ENCODE data around the gene LIPC. TPM values are rescaled to one million over a fixed set of nuclear protein-coding genes. Genes with fewer than 3 reads are reported as not detected.

LIPC gene
- total RNA-seq, 2 donors from 2014 or later = 0.69 to 1.5 TPM

- H3K9me3 Mint-ChIP-seq = no peaks in the 10 kb centered on the region
- DNase-seq (ENCODE audit: low spot score) = no peak
- peak overlapping the region; percentile 14 to 81 for H3K27ac Mint-ChIP-seq
- H3K4me1 Mint-ChIP-seq (ENCODE audit: low read depth in 2 of 2) = peaks cover 60 to 61% of the 10 kb centered on the region in 2 donors
- H3K4me3 Mint-ChIP-seq = peak overlapping the region; percentile 32
- no peaks in the 10 kb centered on the region for H3K27me3 Mint-ChIP-seq
- ATAC-seq = no peak
- H3K36me3 Mint-ChIP-seq = no peaks in the 10 kb centered on the region
Measured at GRCh38 chr15:58459560-58459959, 27.8 kb downstream of the LIPC start.

GRCh38 chr15:58460116-58460790, 28.5 kb downstream of the LIPC start:
- Mint-ChIP-seq H3K9me3 (no peaks in the 10 kb centered on the region), H3K27ac (peak overlapping the region in 1 of 2 donors; percentile 78), H3K27me3 (no peaks in the 10 kb centered on the region), H3K4me1 (ENCODE audit: low read depth in 2 of 2) (peaks cover 55 to 56% of the 10 kb centered on the region in 2 donors), H3K4me3 (peak overlapping the region; percentile 26), H3K36me3 (no peaks in the 10 kb centered on the region)
- ATAC-seq (no peak), DNase-seq (ENCODE audit: low spot score) (no peak)

- Mint-ChIP-seq H3K36me3 (no peaks in the 10 kb centered on the region), H3K4me3 (peak overlapping the region; percentile 26), H3K4me1 (ENCODE audit: low read depth in 2 of 2) (peaks cover 56 to 61% of the 10 kb centered on the region in 2 donors), H3K9me3 (no peaks in the 10 kb centered on the region), H3K27me3 (no peaks in the 10 kb centered on the region), H3K27ac (peak overlapping the region in 1 of 2 donors; percentile 78)
- ATAC-seq (no peak), DNase-seq (ENCODE audit: low spot score) (no peak)
Measured at GRCh38 chr15:58460872-58461271, 29.1 kb downstream of the LIPC start.

GRCh38 chr15:58462547-58462946, 30.8 kb downstream of the LIPC start:
- H3K4me1 Mint-ChIP-seq (ENCODE audit: low read depth in 2 of 2) = peaks cover 51 to 59% of the 10 kb centered on the region in 2 donors
- DNase-seq (ENCODE audit: low spot score) = no peak
- H3K27me3 Mint-ChIP-seq = no peaks in the 10 kb centered on the region
- no peaks in the 10 kb centered on the region for H3K36me3 Mint-ChIP-seq
- ATAC-seq = no peak
- peak overlapping the region in 1 of 2 donors; percentile 26 for H3K27ac Mint-ChIP-seq
- H3K9me3 Mint-ChIP-seq = no peaks in the 10 kb centered on the region
- no peak overlapping the region for H3K4me3 Mint-ChIP-seq

- no peaks in the 10 kb centered on the region for H3K36me3 Mint-ChIP-seq
- H3K4me3 Mint-ChIP-seq = no peak overlapping the region
- no peaks in the 10 kb centered on the region for H3K9me3 Mint-ChIP-seq
- H3K27ac Mint-ChIP-seq = peak overlapping the region; percentile 3 to 14
- DNase-seq (ENCODE audit: low spot score) (no peak), ATAC-seq (no peak)
- peaks cover 45 to 57% of the 10 kb centered on the region in 2 donors for H3K4me1 Mint-ChIP-seq (ENCODE audit: low read depth in 2 of 2)
- no peaks in the 10 kb centered on the region for H3K27me3 Mint-ChIP-seq
Measured at GRCh38 chr15:58462973-58463663, 31.3 kb downstream of the LIPC start.

- no peak for ATAC-seq
- Mint-ChIP-seq H3K27me3 (no peaks in the 10 kb centered on the region), H3K36me3 (no peaks in the 10 kb centered on the region), H3K9me3 (no peaks in the 10 kb centered on the region), H3K4me3 (no peak overlapping the region), H3K4me1 (ENCODE audit: low read depth in 2 of 2) (peaks cover 36 to 50% of the 10 kb centered on the region in 2 donors), H3K27ac (peak overlapping the region; percentile 3 to 35)
- DNase-seq (ENCODE audit: low spot score) = no peak
Measured at GRCh38 chr15:58463815-58464650, 32.2 kb downstream of the LIPC start.

GRCh38 chr15:58465070-58465469, 33.3 kb downstream of the LIPC start:
- Mint-ChIP-seq H3K27me3 (no peaks in the 10 kb centered on the region), H3K36me3 (no peaks in the 10 kb centered on the region), H3K9me3 (no peaks in the 10 kb centered on the region), H3K4me1 (ENCODE audit: low read depth in 2 of 2) (peaks cover 30 to 53% of the 10 kb centered on the region in 2 donors), H3K27ac (peak overlapping the region; percentile 36 to 38), H3K4me3 (no peak overlapping the region)
- DNase-seq (ENCODE audit: low spot score) (no peak), ATAC-seq (no peak)

GRCh38 chr15:58465866-58466517, 34.2 kb downstream of the LIPC start:
- no peak for DNase-seq (ENCODE audit: low spot score)
- ATAC-seq = no peak
- H3K4me3 Mint-ChIP-seq = no peak overlapping the region
- H3K27ac Mint-ChIP-seq = no peak overlapping the region
- no peaks in the 10 kb centered on the region for H3K36me3 Mint-ChIP-seq
- peaks cover 21 to 47% of the 10 kb centered on the region in 2 donors for H3K4me1 Mint-ChIP-seq (ENCODE audit: low read depth in 2 of 2)
- no peaks in the 10 kb centered on the region for H3K27me3 Mint-ChIP-seq
- no peaks in the 10 kb centered on the region for H3K9me3 Mint-ChIP-seq

- H3K27ac Mint-ChIP-seq = no peak overlapping the region
- no peaks in the 10 kb centered on the region for H3K27me3 Mint-ChIP-seq
- ATAC-seq (no peak), DNase-seq (ENCODE audit: low spot score) (no peak)
- no peaks in the 10 kb centered on the region for H3K36me3 Mint-ChIP-seq
- H3K4me1 Mint-ChIP-seq (ENCODE audit: low read depth in 2 of 2) = peaks cover 20 to 48% of the 10 kb centered on the region in 2 donors
- H3K4me3 Mint-ChIP-seq = no peak overlapping the region
- no peaks in the 10 kb centered on the region for H3K9me3 Mint-ChIP-seq
Measured at GRCh38 chr15:58466566-58466965, 34.8 kb downstream of the LIPC start.

- Mint-ChIP-seq H3K4me1 (ENCODE audit: low read depth in 2 of 2) (peaks cover 14 to 42% of the 10 kb centered on the region in 2 donors), H3K4me3 (no peak overlapping the region), H3K9me3 (no peaks in the 10 kb centered on the region), H3K36me3 (no peaks in the 10 kb centered on the region), H3K27me3 (no peaks in the 10 kb centered on the region), H3K27ac (peak overlapping the region in 1 of 2 donors; percentile 2)
- DNase-seq (ENCODE audit: low spot score) = no peak
- ATAC-seq = no peak
Measured at GRCh38 chr15:58467121-58467721, 35.4 kb downstream of the LIPC start.

- Mint-ChIP-seq H3K27ac (peak overlapping the region in 1 of 2 donors; percentile 2), H3K36me3 (no peaks in the 10 kb centered on the region), H3K9me3 (no peaks in the 10 kb centered on the region), H3K4me3 (no peak overlapping the region), H3K4me1 (ENCODE audit: low read depth in 2 of 2) (peaks cover 13 to 41% of the 10 kb centered on the region in 2 donors), H3K27me3 (no peaks in the 10 kb centered on the region)
- ATAC-seq (no peak), DNase-seq (ENCODE audit: low spot score) (no peak)
Measured at GRCh38 chr15:58467722-58468423, 36.1 kb downstream of the LIPC start.

- ATAC-seq = no peak
- H3K36me3 Mint-ChIP-seq = no peaks in the 10 kb centered on the region
- peaks cover 20 to 47% of the 10 kb centered on the region in 2 donors for H3K4me1 Mint-ChIP-seq (ENCODE audit: low read depth in 2 of 2)
Measured at GRCh38 chr15:58469432-58470353, 37.9 kb downstream of the LIPC start.

More at GRCh38 chr15:58469432-58470353, 37.9 kb downstream of the LIPC start:
- DNase-seq (ENCODE audit: low spot score) = no peak
- Mint-ChIP-seq H3K27me3 (no peaks in the 10 kb centered on the region), H3K9me3 (no peaks in the 10 kb centered on the region), H3K4me3 (no peak overlapping the region), H3K27ac (peak overlapping the region in 1 of 2 donors; percentile 59)
